Peyer's patch (tissue), 4 donors: ENCODE measurements around the gene COG8.

Source experiments
- POLR2A ChIP-seq, 2 donors: fragments of 450-650 bp; IDR thresholded peaks; one replicate each; pipeline ENCODE4 v1.5.1; 2017; ENCODE audit warnings: antibody characterized with exemption in 2 of 2, mild to moderate bottlenecking in 2 of 2, moderate library complexity in 2 of 2
- TF ChIP-seq, protein P1 (sequence below), 6 experiments: fragments of 450-650 bp in 4 of 6; fragments of 200-600 bp in 2 of 6; sonication (generic) in 1 of 6; IDR thresholded peaks; one replicate each; pipeline ENCODE4 v1.5.1; 2017 to 2019; ENCODE audit warnings: antibody characterized with exemption in 6 of 6, mild to moderate bottlenecking in 3 of 6, moderate library complexity in 1 of 6

DNA sequence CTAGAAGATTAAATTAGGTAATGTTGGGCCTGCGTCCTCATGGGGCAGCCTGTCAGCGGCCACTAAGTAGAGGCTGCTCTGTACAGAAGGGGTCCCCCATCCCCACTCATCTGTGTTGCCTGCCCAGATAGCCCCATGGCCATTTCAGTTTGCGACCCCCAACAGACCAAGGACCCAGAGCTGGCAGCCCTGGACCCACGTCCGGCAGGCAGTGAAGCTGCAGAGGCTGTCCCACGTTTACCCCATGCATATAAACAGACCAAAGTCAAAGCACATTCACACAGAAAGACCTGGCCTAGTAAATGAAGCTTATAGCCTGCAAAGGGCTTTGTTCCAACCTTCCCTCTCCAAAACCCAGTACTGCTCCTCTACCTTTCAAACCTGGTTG is 13.6 kb downstream of the COG8 start:
- TF ChIP-seq POLR2A (IDR thresholded peaks at IDR 0.05): no peak
- TF ChIP-seq, protein P1, sequence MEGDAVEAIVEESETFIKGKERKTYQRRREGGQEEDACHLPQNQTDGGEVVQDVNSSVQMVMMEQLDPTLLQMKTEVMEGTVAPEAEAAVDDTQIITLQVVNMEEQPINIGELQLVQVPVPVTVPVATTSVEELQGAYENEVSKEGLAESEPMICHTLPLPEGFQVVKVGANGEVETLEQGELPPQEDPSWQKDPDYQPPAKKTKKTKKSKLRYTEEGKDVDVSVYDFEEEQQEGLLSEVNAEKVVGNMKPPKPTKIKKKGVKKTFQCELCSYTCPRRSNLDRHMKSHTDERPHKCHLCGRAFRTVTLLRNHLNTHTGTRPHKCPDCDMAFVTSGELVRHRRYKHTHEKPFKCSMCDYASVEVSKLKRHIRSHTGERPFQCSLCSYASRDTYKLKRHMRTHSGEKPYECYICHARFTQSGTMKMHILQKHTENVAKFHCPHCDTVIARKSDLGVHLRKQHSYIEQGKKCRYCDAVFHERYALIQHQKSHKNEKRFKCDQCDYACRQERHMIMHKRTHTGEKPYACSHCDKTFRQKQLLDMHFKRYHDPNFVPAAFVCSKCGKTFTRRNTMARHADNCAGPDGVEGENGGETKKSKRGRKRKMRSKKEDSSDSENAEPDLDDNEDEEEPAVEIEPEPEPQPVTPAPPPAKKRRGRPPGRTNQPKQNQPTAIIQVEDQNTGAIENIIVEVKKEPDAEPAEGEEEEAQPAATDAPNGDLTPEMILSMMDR (IDR thresholded peaks at IDR 0.05): no peak
